Ectodermal cell (in vitro differentiated cells): ENCODE data around the gene ZNF333.

Experiments used
- H3K27ac ChIP-seq: 2 replicates; pipeline ENCODE4 v1.7.0; 2013; ENCODE audit warnings: mild to moderate bottlenecking, low read depth, low read length; ENCODE audit not compliant: insufficient read depth, poor library complexity, severe bottlenecking
- H3K27me3 ChIP-seq: 2 replicates; pipeline ENCODE4 v1.7.0; 2013; ENCODE audit warnings: mild to moderate bottlenecking, low read length; ENCODE audit not compliant: insufficient read depth, control insufficient read depth, poor library complexity, severe bottlenecking
- H3K36me3 ChIP-seq: one replicate; pipeline ENCODE4 v1.7.0; 2013; ENCODE audit warnings: low read length; ENCODE audit not compliant: control insufficient read depth, insufficient read depth
- H3K4me1 ChIP-seq: one replicate; pipeline ENCODE4 v1.7.0; 2013; ENCODE audit warnings: low read length; ENCODE audit not compliant: control insufficient read depth, insufficient read depth
- H3K4me3 ChIP-seq: 2 replicates; pipeline ENCODE4 v1.7.0; 2013; ENCODE audit warnings: low read depth, low read length, control low read depth; ENCODE audit not compliant: insufficient read depth
- H3K9me3 ChIP-seq: 2 replicates; pipeline ENCODE4 v1.7.0; 2013; ENCODE audit warnings: mild to moderate bottlenecking, low read length, moderate library complexity; ENCODE audit not compliant: control insufficient read depth
- WGBS, 2 experiments: methylation state at CpG; one replicate each; pipeline ENCODE4 v1.1.7; 2013; ENCODE audit warnings: missing lambda C conversion rate in 2 of 2; 5-methylcytosine and 5-hydroxymethylcytosine counted together

The ZNF333 gene

GRCh38 chr19:14694641-14695266, 4.9 kb downstream of the ZNF333 start:
- Histone ChIP-seq H3K9me3 (no peaks in the 10 kb centered on the region), H3K27me3 (no peaks in the 10 kb centered on the region), H3K4me1 (no peaks in the 10 kb centered on the region), H3K36me3 (peaks cover 16% of the 10 kb centered on the region), H3K27ac (no peak overlapping the region), H3K4me3 (no peak overlapping the region)
- 94 to 97% methylated on average over 13 of the region's 13 CpGs for WGBS, 2 experiments

- H3K27me3 ChIP-seq, result no peaks in the 10 kb centered on the region
- no peaks in the 10 kb centered on the region for H3K9me3 ChIP-seq
- H3K4me3 ChIP-seq, result no peak overlapping the region
- H3K36me3 ChIP-seq, result peaks cover 22% of the 10 kb centered on the region
- no peaks in the 10 kb centered on the region for H3K4me1 ChIP-seq
- 86 to 96% methylated on average over 5 of the region's 5 CpGs for WGBS, 2 experiments
- H3K27ac ChIP-seq, result no peak overlapping the region
These were observed 5.6 kb downstream of the ZNF333 start for GRCh38 chr19:14695471-14695870.

GRCh38 chr19:14699641-14700040, 9.8 kb downstream of the ZNF333 start:
- H3K36me3 ChIP-seq, result peaks cover 46% of the 10 kb centered on the region
- H3K27me3 ChIP-seq, result no peaks in the 10 kb centered on the region
- H3K4me1 ChIP-seq, result no peaks in the 10 kb centered on the region
- no peaks in the 10 kb centered on the region for H3K9me3 ChIP-seq
- H3K4me3 ChIP-seq, result no peak overlapping the region
- WGBS, 2 experiments, result 93 to 97% methylated on average over 8 of the region's 8 CpGs
- H3K27ac ChIP-seq, result no peak overlapping the region

GRCh38 chr19:14700711-14701375, 11.0 kb downstream of the ZNF333 start:
- no peak overlapping the region for H3K4me3 ChIP-seq
- no peaks in the 10 kb centered on the region for H3K9me3 ChIP-seq
- no peak overlapping the region for H3K27ac ChIP-seq
- H3K4me1 ChIP-seq, result no peaks in the 10 kb centered on the region
- H3K36me3 ChIP-seq, result peaks cover 52% of the 10 kb centered on the region
- H3K27me3 ChIP-seq, result no peaks in the 10 kb centered on the region
- WGBS, 2 experiments, result 90 to 95% methylated on average over 9 of the region's 9 CpGs

GRCh38 chr19:14703833-14704232, 14.0 kb downstream of the ZNF333 start:
- Histone ChIP-seq H3K27me3 (no peaks in the 10 kb centered on the region), H3K27ac (no peak overlapping the region), H3K36me3 (peaks cover 54% of the 10 kb centered on the region), H3K9me3 (no peaks in the 10 kb centered on the region), H3K4me1 (no peaks in the 10 kb centered on the region), H3K4me3 (no peak overlapping the region)
- 92 to 93% methylated on average over 6 of the region's 6 CpGs for WGBS, 2 experiments

GRCh38 chr19:14704450-14704849, 14.6 kb downstream of the ZNF333 start:
- no peaks in the 10 kb centered on the region for H3K27me3 ChIP-seq
- H3K27ac ChIP-seq, result no peak overlapping the region
- WGBS, 2 experiments, result 92 to 93% methylated on average over 6 of the region's 6 CpGs
- peaks cover 54% of the 10 kb centered on the region for H3K36me3 ChIP-seq
- H3K9me3 ChIP-seq, result no peaks in the 10 kb centered on the region
- no peak overlapping the region for H3K4me3 ChIP-seq
- no peaks in the 10 kb centered on the region for H3K4me1 ChIP-seq

- Histone ChIP-seq H3K4me1 (no peaks in the 10 kb centered on the region), H3K27ac (no peak overlapping the region), H3K9me3 (peaks cover 11% of the 10 kb centered on the region), H3K4me3 (no peak overlapping the region), H3K36me3 (peaks cover 49% of the 10 kb centered on the region), H3K27me3 (no peaks in the 10 kb centered on the region)
- 95 to 97% methylated on average over 4 of the region's 4 CpGs for WGBS, 2 experiments
These were observed 26.0 kb downstream of the ZNF333 start for GRCh38 chr19:14715841-14716240.

GRCh38 chr19:14718522-14719116, 28.8 kb downstream of the ZNF333 start:
- Histone ChIP-seq H3K27ac (no peak overlapping the region), H3K4me3 (no peak overlapping the region), H3K4me1 (no peaks in the 10 kb centered on the region), H3K36me3 (peaks cover 39% of the 10 kb centered on the region), H3K27me3 (no peaks in the 10 kb centered on the region), H3K9me3 (peaks cover 11% of the 10 kb centered on the region)
- 93 to 94% methylated on average over 18 of the region's 18 CpGs for WGBS, 2 experiments

GRCh38 chr19:14719162-14719561, 29.3 kb downstream of the ZNF333 start:
- peaks cover 39% of the 10 kb centered on the region for H3K36me3 ChIP-seq
- H3K9me3 ChIP-seq, result peaks cover 11% of the 10 kb centered on the region
- H3K27me3 ChIP-seq, result no peaks in the 10 kb centered on the region
- no peak overlapping the region for H3K27ac ChIP-seq
- no peaks in the 10 kb centered on the region for H3K4me1 ChIP-seq
- WGBS, 2 experiments, result 94 to 97% methylated on average over 1 of the region's 3 CpGs
- H3K4me3 ChIP-seq, result no peak overlapping the region

GRCh38 chr19:14722127-14722526, 32.3 kb downstream of the ZNF333 start:
- Histone ChIP-seq H3K4me1 (no peaks in the 10 kb centered on the region), H3K27ac (no peak overlapping the region), H3K4me3 (no peak overlapping the region), H3K27me3 (no peaks in the 10 kb centered on the region), H3K36me3 (peaks cover 24% of the 10 kb centered on the region), H3K9me3 (peaks cover 11% of the 10 kb centered on the region)
- 71 to 87% methylated on average over 2 of the region's 2 CpGs for WGBS, 2 experiments
